GF-D8 (cell line): Measurements from ENCODE around the gene ATXN7L2.
"Not testable (repeated sequence)": the region's sequence is repeated elsewhere in the genome, so short reads cannot be mapped to it uniquely, and the experiment has no call there.

Experiments used
- DNase-seq: peaks from one replicate; lab custom pipeline; 2025; lab: John Stamatoyannopoulos, UW

Gene ATXN7L2, protein sequence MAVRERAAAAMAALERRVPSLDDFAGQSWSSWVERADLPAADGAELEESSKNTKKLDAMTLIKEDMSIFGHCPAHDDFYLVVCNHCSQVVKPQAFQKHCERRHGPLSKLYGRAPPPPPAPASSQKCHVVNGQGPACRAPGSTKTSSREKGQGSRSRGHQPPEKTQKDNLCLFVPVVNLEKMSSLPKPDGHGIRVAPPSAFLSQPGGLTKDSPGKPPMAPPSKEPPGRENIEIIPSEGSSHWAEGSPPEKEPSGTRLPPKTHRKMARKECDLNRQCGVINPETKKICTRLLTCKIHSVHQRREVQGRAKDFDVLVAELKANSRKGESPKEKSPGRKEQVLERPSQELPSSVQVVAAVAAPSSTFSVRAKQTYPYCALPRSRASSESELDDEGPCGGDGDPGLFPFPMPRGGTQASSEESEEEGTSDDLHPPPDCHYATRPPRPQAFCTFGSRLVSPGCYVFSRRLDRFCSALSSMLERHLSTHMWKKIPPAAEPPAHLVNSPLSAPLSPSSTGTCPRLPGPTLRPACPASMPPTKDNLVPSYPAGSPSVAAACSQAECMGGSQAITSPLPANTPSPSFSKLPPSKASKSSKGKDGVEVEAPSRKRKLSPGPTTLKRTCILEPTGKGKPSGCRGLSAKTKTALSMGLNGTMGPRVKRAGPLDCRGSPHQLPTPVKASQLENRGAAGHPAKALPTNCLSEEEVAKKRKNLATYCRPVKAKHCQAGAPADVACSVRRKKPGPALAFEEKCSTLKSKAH

DNA sequence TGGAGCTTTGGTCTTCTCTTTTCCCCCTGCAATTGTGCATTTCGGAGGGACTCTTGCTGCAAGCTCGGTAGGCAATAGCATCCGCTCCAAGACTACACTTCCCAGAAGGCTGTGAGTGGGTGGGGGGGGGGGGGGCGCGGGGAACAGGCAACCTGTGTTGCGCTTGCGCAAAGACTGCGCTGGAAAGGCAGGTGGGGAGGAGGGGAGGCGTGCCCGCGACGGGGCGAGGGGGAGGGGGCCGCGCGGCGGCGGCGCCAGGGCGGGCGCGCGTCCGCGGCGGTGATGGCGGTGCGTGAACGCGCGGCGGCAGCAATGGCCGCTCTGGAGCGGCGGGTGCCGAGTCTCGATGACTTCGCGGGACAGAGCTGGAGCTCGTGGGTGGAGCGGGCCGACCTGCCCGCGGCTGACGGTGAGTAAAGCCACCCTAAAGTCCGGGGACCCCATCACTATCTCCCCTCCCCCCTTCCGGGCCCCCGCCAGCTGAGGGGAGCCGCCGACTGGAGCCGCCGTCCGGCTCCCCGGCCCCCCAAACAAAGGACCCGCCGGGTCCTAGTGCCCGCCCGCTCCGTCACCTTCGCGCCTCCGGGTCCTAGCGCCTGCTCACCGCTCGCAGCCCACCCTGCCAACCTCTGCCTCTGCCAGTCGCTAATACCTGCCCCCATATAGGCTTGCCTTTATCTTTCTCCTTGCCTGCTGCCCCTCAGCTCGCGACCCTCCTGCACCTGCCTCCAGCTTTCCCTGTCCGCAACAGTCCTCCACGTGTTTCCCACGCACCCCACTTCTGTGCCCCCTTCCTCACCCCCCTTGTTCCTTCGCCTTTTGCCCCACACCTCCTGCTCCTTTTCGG, at the start of gene ATXN7L2:
ATXN7L2 (plus strand) TSS at position 234 of the 847 bp plus-strand sequence; CDS start at position 283, 49 bp downstream.
- peak; percentile 46 for DNase-seq

DNA sequence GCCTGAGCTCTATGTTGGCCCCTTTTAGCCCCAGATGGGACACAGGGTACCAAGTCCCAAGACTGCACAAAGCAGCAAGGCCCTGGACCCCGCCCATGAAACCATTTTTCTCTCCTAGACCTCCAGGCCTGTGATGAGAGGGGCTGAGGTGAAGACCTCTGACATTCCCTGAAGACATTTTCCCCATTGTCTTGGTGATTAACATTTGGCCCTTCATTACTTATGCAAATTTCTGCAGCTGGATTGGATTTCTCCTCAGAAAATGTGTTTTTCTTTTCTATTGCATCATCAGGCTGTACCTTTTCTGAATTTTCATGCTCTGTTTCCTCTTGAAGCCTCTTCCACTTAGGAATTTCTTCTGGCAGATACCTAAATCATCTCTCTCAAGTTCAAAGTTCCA, 49.2 kb upstream of the ATXN7L2 start:
- no peak for DNase-seq

DNA sequence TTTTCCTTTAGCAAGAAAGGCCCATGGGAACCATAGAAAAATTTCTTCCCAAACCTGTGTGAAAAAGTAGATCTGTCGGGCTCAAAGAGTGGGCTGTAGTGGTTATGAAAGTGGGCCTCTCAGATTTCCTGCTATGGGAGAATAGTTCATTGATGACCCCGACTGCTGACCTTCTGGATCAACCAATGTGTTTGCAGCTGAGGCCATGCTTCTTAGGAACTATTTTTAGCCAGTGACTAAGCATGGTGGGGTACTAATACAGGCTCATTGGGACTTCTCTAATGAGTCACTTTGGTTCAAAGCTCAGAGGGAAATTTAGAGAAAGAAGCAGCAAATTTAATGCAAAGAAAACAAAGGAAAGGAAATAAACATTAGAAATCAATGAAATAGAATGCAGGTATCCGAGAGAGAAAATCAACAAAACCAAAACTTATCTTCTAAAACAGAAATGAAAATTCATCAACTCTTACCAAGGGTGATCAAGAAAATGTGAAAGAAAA, 44.9 kb upstream of the ATXN7L2 start:
- DNase-seq: no peak

DNA sequence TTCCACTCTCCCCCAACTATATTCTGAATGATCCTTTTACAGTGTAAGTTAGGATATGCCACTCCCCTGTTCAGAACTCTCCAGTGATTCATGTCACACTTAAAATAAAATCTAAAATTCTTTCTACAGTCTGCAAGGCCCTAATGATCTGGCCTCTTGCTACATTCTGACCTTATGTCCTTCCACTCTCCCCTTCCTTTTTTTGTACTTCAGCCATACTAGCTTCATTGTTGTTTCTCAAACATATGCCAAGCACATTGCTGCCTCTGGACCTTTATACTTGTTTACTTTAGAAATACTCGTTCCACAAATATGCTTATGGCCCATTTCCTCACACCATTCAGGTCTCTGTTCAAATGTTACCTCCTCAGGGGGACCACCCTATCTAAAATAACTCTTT, 42.6 kb upstream of the ATXN7L2 start:
- DNase-seq: no peak

DNA sequence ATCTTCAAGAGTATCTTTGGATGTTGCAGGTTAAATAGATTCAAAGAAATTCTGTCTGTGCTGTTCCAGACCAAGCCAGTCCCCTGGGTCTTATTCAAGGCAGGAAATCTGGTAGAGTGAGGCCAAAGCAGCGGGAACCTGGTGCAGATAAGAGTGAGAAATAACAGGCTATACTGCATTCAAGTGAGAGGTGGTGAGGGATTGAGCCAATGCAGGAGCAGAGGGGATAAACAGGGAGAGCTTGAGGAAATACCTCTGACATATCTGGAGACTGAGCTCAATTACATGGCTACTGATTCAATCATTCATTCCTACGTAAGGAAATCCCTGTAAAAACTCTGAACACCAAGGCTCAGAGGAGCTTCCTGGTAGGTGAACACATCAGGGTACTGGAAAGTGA, 40.2 kb upstream of the ATXN7L2 start:
- DNase-seq: no peak

DNA sequence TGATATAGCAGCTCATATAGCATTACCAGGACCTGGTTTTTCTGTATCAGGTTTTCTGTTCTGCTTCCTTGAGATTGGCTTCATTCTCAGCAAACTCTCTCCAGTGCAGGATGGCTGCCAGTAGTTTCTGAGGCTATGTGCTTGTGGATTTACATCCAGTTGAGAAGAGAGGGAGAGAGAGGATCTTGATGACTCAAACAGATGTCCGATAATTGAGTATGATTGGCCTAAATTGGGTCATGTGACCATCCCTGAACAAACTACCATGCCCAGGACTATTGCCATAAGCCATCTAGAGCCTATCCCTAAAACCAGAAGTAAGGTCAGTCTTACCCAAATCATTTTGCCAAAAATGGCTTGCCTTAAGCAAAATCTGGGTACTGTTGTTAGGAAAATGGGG, 39.4 kb upstream of the ATXN7L2 start:
- DNase-seq: no peak

DNA sequence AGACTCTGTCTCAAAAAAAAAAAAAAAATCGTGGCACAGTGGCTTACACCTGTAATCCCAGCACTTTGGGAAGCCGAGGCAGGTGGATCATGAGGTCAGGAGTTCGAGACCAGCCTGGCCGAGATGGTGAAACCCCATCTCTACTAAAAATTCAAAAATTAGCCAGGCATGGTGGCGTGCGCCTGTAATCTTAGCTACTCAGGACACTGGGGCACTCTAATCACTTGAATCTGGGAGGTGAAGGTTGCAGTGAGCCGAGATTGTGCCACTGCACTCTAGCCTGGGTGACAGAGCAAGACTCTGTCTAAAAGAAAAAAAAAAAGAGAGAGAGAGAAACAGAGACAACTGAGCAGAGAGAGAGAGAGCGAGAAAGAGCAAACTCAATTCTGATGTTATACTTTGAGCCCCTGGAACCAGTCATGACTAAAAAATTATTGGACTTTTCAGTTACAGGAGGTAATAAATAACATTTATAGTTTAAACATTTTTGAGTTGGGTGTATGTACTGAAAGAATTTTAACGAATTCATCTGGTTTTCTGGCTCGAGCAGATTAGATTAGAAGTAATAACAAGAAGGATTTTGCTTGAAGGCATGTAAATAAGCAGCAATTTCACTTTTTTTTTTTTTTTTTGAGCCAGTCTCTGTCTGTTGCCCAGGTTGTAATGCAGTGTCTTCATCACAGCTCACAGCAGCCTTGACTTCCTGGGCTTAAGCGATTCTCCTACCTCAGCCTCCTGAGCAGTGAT, 37.6 kb upstream of the ATXN7L2 start:
- DNase-seq: not testable (repeated sequence)

DNA sequence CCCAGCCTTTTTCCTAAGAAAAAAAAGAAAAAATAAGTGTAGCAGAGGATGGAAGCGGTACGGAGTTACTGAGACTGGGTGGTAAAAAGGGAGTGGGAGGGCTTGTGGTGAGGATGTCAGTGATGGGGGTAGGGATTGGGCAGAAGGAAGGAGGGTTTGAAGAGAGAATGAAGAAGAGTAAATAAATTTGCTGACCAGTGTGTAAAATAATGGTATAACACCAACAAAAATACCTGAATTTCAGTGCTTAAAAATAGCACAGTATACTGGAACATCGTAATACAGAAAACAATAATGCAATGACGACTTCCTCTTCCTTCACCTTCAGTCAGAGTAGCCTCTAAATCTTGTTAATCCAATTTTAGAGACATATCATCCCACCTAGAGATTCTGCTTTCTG, 36.2 kb upstream of the ATXN7L2 start:
- no peak for DNase-seq

DNA sequence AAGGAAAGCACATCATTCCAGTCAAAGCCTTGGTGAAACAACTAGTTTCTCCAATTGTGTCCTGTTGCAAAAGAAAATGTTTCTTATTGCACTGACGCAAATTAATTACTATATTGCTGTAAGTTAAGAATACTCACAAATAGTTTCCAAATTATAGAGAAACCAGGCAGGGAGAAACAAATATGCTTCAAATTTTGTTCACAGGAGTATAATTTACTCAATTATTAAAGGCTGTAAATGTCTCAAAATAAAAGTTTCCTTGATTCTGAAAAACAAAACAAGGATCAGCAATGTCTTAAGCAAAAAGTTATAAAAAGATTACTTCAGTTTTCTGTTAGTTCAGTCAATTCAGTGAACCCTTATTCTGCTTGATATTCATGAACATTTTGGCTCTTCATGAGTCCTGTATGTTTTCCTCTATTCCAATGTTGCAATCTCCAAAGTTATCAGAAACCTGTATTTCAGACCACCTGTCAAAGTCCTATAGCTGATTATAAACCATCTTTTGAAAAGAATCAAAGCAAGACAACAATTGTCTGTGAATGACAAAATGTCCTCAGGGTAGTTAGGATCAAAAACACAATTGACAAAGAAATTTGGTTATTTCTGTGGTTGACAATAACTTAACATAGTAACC, 29.1 kb upstream of the ATXN7L2 start:
- no peak for DNase-seq

DNA sequence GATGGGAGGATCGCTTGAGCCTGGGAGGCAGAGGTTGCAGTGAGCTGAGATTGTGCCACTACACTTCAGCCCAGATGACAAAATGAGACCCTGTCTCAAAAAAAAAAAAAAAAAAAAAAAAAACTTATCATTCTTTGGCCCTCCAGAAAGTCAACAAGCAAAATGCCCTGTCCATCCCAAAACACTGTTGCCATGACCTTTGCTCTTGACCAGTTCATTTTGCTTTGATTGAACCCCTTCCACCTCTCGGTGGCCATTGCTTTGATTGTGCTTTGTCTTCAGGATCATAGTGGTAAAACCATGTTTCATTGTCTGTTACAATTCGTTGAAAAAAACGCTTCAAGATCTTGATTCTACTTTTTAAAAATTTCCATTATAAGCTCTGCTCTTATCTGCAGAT, 25.9 kb upstream of the ATXN7L2 start:
- DNase-seq: no peak

DNA sequence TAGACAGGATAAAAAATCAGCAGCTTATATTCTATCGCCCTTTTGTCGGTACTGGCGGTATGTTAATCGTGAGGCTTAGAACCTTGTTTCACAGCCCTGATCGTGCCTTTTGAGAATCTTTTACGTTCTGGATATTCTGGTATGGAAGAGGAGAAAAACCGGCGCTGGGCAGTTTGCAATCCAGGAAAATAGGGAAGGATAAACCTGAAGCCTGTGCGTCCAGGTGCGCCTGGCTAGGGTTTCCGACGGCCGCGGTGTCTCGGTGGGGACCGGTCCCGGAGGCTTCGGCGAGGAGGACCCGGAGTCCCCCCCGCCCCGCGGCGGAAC, 17.6 kb upstream of the ATXN7L2 start:
- no peak for DNase-seq

DNA sequence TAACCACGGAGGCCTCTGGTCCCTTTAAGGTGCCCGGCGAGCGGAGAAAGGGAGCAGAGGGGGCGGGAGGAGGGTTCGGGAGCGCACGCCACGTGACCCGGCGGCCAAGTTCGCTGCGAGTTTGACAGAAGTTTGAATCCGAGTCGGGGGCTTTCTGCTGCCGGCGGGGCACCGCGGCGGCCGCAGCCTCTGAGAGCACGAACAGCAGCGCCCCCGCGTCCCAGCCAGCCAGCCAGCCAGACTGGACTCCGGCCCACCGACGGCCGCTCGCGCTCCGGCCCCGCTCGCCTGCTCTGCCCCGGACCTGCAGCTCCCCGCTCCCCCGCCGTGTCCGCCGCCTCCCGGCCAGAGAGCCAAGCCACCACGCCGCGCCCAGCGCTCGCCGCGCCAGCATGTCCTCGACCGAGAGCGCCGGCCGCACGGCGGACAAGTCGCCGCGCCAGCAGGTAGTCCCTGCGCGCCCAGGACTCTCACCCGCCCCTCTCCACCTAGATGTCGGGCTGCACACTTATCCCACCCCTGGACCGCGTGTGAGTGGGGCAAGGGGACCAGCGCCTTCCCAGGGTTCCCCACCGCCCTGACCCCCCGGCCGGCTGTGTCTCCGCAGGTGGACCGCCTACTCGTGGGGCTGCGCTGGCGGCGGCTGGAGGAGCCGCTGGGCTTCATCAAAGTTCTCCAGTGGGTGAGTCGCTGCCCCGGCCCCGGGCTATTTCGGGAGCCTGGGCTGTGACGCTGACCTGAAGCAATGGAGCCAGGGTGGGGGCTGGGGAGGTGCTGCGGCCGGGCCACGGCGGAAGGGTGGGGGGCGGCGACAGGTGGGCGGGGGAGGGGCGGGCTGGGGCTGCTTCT, 17.0 kb upstream of the ATXN7L2 start, which contains the start of gene SYPL2:
SYPL2 (plus strand) TSS at position 95 of the 849 bp plus-strand sequence; CDS start at position 393, 298 bp downstream.
- no peak for DNase-seq

DNA sequence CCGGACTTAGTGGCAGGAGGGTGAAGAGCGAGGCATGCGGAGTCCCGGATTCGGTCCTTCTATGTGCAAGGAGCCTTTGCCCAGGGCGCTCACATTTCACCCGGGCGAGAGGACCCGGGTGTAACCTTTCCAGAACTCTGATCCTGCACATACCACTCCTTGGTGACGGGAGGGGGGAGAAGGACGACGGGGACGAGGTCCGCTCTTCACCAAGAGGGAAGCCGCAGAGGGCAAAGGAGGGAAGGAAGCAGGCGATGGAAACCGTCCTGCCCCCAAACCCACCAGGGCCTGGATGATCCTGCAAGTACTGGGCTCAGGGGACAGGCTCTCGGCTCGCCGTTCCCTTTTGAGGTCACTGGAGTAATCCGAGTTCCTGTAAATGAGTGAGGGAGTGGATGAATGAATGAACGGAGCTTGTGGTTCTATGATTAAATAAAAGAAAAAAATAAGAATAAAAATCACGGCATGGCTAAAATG, 16.4 kb upstream of the ATXN7L2 start:
- no peak for DNase-seq

DNA sequence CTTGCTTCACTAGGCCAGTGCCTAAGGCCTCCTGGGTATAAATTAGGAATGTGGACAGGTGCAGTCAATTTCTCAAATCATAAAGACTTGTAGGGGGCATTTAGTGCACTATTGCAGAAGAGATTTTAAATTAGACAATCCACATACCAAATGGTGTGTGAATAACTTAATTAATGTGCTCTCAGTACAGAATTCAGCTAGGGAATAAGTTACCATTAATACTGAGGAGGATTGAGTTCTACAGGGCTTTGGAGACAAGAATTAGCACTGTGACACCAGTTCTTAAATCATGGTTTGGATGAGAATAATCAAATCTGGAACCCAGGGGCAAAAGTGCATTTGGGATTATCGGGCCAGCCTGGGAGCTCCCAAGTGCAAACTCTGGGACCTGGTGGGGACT, 15.6 kb upstream of the ATXN7L2 start:
- no peak for DNase-seq

DNA sequence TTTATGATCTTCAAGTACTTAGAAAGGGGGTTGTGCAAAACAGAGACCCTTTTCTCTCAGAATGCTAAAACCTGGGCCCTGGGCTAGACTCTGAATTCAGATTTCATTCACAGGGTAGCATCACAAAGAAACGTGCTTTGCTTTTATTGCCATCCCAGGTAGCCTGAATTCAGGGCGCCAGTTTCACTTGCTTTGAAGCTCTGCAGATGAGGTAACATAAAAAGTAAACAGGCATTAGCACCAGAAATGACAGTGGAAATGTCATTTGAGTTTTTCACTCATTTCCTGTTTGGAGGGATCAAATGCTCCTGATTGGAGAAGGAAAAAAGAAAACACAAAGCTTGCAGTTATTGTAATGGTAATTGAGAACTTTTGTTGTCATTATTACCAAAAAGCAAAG, 14.8 kb upstream of the ATXN7L2 start:
- DNase-seq: no peak

DNA sequence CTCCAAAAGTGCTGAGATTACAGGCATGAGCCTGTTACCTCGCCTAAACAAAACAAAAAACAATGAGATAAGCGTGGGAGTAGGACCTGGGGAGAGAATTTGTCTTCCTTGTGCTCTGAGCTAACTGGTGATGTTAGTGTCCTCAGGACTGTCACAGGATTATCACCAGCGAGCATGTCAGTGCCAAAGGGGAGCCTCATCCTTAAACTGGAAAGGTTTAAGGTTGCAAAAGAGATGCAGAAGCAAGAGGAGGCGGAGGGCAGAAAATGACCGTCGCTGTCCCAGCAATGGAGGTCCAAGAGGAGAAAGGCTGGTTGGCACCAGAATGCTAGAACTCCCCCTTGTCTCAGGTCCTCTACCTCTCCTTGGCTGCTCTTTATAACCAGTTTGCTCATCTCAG, 13.5 kb upstream of the ATXN7L2 start:
- no peak for DNase-seq

DNA sequence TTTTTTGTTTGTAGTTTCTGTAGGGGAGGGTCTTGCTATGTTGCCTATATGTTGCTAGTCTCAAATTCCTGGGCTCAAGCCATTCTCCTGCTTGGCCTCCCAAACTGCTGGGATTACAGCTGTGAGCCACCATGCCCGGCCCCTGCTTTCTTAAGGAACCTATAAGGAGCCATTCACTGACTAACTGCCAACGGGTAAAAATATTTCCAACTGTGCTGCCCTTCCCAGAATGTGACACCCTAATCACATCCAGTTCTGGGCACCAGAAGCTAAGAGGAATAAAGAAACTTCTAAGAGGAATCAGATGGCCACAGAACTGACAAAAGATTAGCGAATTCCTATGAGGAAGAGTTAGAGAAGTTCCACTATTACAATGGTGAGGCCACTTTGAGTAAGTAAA, 10.9 kb upstream of the ATXN7L2 start:
- no peak for DNase-seq

DNA sequence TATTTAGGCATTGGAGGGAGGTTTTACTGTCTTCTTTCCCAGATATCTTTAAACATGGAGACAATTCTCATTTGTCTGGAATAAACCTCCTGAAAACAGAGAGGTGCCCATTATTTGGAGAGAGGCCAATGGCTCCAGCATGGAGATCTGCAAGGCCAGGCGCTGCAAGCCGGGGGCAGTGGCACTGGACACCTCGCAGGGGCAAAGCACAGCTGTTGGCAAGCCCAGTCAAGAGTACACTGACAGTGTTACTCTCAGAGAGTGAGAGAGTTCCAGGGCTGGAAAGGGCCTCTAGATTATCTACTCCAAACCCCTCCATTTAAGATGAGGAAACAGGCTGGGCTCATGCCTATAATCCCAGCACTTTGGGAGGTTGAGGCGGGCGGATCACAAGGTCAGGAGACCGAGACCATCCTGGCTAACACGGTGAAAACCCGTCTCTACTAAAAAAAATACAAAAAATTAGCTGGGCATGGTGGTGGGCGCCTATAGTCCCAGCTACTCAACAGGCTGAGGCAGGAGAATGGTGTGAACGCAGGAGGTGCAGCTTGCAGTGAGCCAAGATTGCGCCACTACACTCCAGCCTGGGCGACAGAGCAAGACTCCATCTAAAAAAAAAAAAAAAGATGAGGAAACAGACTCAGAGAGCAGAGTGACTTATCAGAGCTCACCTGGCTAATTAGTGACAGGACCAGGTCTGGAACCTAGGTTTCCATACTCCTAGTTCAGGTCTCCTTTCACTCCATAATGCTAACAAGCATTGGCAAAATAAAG, 10.2 kb upstream of the ATXN7L2 start:
- not testable (repeated sequence) for DNase-seq

DNA sequence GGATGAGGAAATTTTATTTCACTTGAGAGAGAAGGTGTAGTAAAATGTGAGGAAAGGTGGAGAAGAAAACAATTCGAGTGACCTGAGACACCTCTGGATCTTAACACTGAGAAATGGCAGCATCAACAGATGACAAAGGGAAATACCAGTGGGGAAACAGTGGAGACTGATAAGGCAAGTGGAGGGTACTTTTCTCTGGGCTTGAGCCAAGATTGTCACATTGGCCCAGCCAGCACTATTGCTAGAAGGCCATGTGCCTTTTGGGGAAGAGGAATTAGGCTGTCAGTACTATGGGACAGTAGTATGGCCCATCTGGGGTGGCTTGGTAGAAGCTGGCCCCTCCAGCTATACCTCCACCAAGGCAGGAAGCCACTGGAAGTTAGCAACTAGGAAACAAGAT, 9.0 kb upstream of the ATXN7L2 start:
- no peak for DNase-seq
